ENCODE measurements around the gene NR1H4. TPM values are rescaled to one million over a fixed set of nuclear protein-coding genes. Genes with fewer than 3 reads are reported as not detected.

The NR1H4 gene
- total and polyA plus RNA-seq, 2 of the 8 experiments (the other 6 are each of a cell fraction or from before 2014, with no cell fraction given) = not detected

DNA sequence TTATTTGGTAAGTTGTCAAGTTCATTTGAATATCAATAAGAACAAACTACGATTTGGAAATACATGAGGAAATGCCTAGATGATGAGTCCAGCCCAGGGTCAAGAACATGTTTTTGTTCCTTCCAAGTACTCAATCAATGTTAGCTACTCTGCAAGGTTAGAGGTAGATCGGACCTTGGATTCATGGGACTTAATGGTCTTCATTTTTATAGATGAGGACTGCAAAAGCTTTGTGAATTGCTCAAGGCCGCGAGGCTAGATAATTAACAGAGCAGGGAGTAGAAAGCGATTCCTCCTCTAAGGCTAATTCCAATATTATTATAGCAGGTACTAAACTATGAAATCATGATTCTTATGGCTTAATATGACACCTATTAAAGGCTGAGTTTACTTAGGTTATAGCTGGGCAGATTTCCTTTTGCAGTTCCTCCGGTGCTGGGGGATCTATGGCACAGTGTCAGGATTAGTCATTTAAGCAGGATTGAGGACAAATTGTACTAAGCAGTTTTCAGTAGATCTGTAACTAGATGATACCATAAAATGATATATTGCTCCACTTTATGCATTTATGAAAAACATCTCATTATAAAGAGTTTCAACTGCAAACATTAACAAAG, 19.8 kb downstream of the NR1H4 start:
- FAIRE-seq = no peak
- DNase-seq (ENCODE audit: low read depth in 1 of 2, low spot score in 2 of 2) = no peak
- H3K9me3 ChIP-seq (ENCODE audit: insufficient read depth in 2 of 2, low read depth in 1 of 2, low read length in 1 of 2) = no peaks in the 10 kb centered on the region
- no peaks in the 10 kb centered on the region for H4K20me1 ChIP-seq (replicated peaks in 1 of 2; ENCODE audit: control insufficient read depth in 1 of 2, insufficient read depth in 2 of 2, low read length in 2 of 2)
- no peak overlapping the region for H3K14ac ChIP-seq (ENCODE audit: insufficient read length)
- no peak overlapping the region for H3K9ac ChIP-seq (replicated peaks in 1 of 4; ENCODE audit: extremely low read depth in 1 of 4, low read depth in 3 of 4, low read length in 3 of 4)
- H2BK5ac ChIP-seq (ENCODE audit: low read depth, low read length) = no peak overlapping the region
- H3K4me1 ChIP-seq (replicated peaks in 1 of 4; ENCODE audit: control insufficient read depth in 3 of 4, insufficient read depth in 4 of 4, low read length in 3 of 4) = no peaks in the 10 kb centered on the region
- H3K79me2 ChIP-seq (ENCODE audit: control insufficient read depth in 1 of 2, insufficient read depth in 2 of 2, low read length in 2 of 2) = no peaks in the 10 kb centered on the region
- 92% methylated on average over 6 of the region's 6 CpGs; no CpG with 5 or more reads in 1 of the 2 experiments for WGBS, 2 experiments (ENCODE audit: extremely low coverage in 1 of 2, insufficient coverage in 1 of 2, insufficient read length in 1 of 2, insufficient replicate concordance in 2 of 2, low coverage in 1 of 2, low lambda C conversion rate in 2 of 2, missing lambda C conversion rate in 1 of 2)
- H3K23ac ChIP-seq (ENCODE audit: insufficient read length) = no peak overlapping the region
- H3K27me3 ChIP-seq (replicated peaks in 1 of 4; ENCODE audit: control insufficient read depth in 3 of 4, extremely low read depth in 1 of 4, insufficient read depth in 3 of 4, low read length in 3 of 4) = no peaks in the 10 kb centered on the region
- H3K18ac ChIP-seq (ENCODE audit: extremely low read depth, low read length) = no peak overlapping the region
- H3K4me3 ChIP-seq (ENCODE audit: extremely low read depth in 1 of 4, insufficient read depth in 2 of 4, low read depth in 3 of 4, low read length in 4 of 4) = no peak overlapping the region
- CTCF ChIA-PET (ENCODE audit: partially characterized antibody) = interaction anchor here (3.2 kb wide), 1 partner anchor 8 kb away, joined by 8 read pairs; no protein-coding TSS in a partner anchor
- H2BK20ac ChIP-seq (ENCODE audit: low read length) = no peak overlapping the region
- no peak overlapping the region for H2AFZ ChIP-seq (ENCODE audit: low read length)
- H2AK5ac ChIP-seq (ENCODE audit: low read depth, low read length) = no peak overlapping the region
- no peak overlapping the region for H3K27ac ChIP-seq (ENCODE audit: low read depth, low read length)
- H2BK15ac ChIP-seq (ENCODE audit: low read length) = no peak overlapping the region
- H4K8ac ChIP-seq (ENCODE audit: extremely low read depth, insufficient read depth, low read length) = no peak overlapping the region
- POLR2A ChIA-PET (ENCODE audit: partially characterized antibody) = no interaction called here
- H2BK12ac ChIP-seq (ENCODE audit: low read depth, low read length) = no peak overlapping the region
- H3K36me3 ChIP-seq (ENCODE audit: control insufficient read depth in 2 of 4, insufficient read depth in 4 of 4, low read length in 3 of 4) = no peaks in the 10 kb centered on the region
- no peak overlapping the region for H2BK120ac ChIP-seq (replicated peaks; ENCODE audit: low read depth, low read length)
- no peak overlapping the region for H3K4me2 ChIP-seq (ENCODE audit: insufficient read depth in 1 of 2, low read depth in 2 of 2, low read length in 2 of 2)
- H3K23me2 ChIP-seq (ENCODE audit: low read depth, low read length) = no peaks in the 10 kb centered on the region
- H3K4ac ChIP-seq (replicated peaks; ENCODE audit: insufficient read length, low read depth, low read length) = no peak overlapping the region
- H3K56ac ChIP-seq (replicated peaks; ENCODE audit: insufficient read length, low read depth, low read length) = no peak overlapping the region
- H4K5ac ChIP-seq (ENCODE audit: insufficient read length, low read depth, low read length) = no peak overlapping the region
- H3K79me1 ChIP-seq (ENCODE audit: low read depth, low read length) = no peaks in the 10 kb centered on the region
- H4K91ac ChIP-seq (replicated peaks; ENCODE audit: insufficient read length, low read length) = no peak overlapping the region
- no peak for TF ChIP-seq SIN3A (conservative IDR thresholded peaks at IDR 0.05 in 1 of 2, IDR thresholded peaks at IDR 0.05 in 1 of 2; ENCODE audit: low read depth in 1 of 2, low read length in 2 of 2)
- no peak for TF ChIP-seq JUND (IDR thresholded peaks at IDR 0.05; ENCODE audit: low read length)
- TF ChIP-seq, protein P1, sequence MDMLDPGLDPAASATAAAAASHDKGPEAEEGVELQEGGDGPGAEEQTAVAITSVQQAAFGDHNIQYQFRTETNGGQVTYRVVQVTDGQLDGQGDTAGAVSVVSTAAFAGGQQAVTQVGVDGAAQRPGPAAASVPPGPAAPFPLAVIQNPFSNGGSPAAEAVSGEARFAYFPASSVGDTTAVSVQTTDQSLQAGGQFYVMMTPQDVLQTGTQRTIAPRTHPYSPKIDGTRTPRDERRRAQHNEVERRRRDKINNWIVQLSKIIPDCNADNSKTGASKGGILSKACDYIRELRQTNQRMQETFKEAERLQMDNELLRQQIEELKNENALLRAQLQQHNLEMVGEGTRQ (IDR thresholded peaks at IDR 0.05; ENCODE audit: low read length) = no peak
- TF ChIP-seq KDM1A (IDR thresholded peaks at IDR 0.05; ENCODE audit: borderline replicate concordance, low read length) = no peak
- no peak for TF ChIP-seq CHD1 (IDR thresholded peaks at IDR 0.05; ENCODE audit: low read depth, low read length)
- TF ChIP-seq BRCA1 (IDR thresholded peaks at IDR 0.05; ENCODE audit: low read depth, low read length) = no peak
- TF ChIP-seq YY1 (IDR thresholded peaks at IDR 0.05; ENCODE audit: low read depth, low read length) = no peak
- TF ChIP-seq CTCF (IDR thresholded peaks at IDR 0.05; ENCODE audit: control extremely low read depth in 1 of 3, insufficient read depth in 1 of 3, low read depth in 1 of 3, low read length in 3 of 3) = no peak
- no peak for TF ChIP-seq ASH2L (IDR thresholded peaks at IDR 0.05; ENCODE audit: low read length)
- no peak for TF ChIP-seq RFX5 (IDR thresholded peaks at IDR 0.05; ENCODE audit: borderline replicate concordance, low read depth, low read length)

All from H1 (cell line).